GM12878 (cell line): ENCODE data around the gene SMU1.

ENCODE experiments used
- ATF2 ChIP-seq: IDR thresholded peaks from 2 replicates; pipeline ENCODE4 v1.6.1; 2012; ENCODE audit warnings: low read length, inconsistent platforms
- CTCF ChIP-seq, 3 experiments: IDR thresholded peaks in 2 of 3; conservative IDR thresholded peaks in 1 of 3; 2 replicates each; pipeline ENCODE4 v1.5.1; 2011; ENCODE audit warnings: low read depth in 3 of 3, low read length in 3 of 3, mild to moderate bottlenecking in 3 of 3, control low read depth in 2 of 3, moderate library complexity in 2 of 3, inconsistent platforms in 1 of 3, mixed read lengths in 1 of 3; ENCODE audit not compliant: control insufficient read depth in 2 of 3, insufficient read depth in 1 of 3; ENCODE audit errors: extremely low read depth in 1 of 3
- ELK1 ChIP-seq: IDR thresholded peaks from 2 replicates; pipeline ENCODE4 v1.6.1; 2012; ENCODE audit warnings: low read depth, low read length, improper control_type of control experiment
- MAX ChIP-seq: IDR thresholded peaks from 2 replicates; pipeline ENCODE4 v1.6.1; 2012; ENCODE audit warnings: low read depth, low read length, improper control_type of control experiment
- MTA3 ChIP-seq: IDR thresholded peaks from 2 replicates; pipeline ENCODE4 v1.6.1; 2012; ENCODE audit warnings: low read length, inconsistent platforms, borderline replicate concordance
- PKNOX1 ChIP-seq: fragments of 450-650 bp; IDR thresholded peaks from 2 replicates; pipeline ENCODE4 v1.6.1; 2016; ENCODE audit warnings: mild to moderate bottlenecking
- POLR2A ChIP-seq: IDR thresholded peaks from 2 replicates; pipeline ENCODE4 v1.6.1; 2011; ENCODE audit warnings: low read depth, mild to moderate bottlenecking, low read length
- REST ChIP-seq: IDR thresholded peaks from 2 replicates; pipeline ENCODE4 v1.6.1; 2012; ENCODE audit warnings: mild to moderate bottlenecking, low read depth, low read length
- SP1 ChIP-seq: IDR thresholded peaks from one replicate; pipeline ENCODE4 v1.6.1; 2011; ENCODE audit warnings: low read depth, low read length
- ZBTB40 ChIP-seq: fragments of 450-650 bp; IDR thresholded peaks from 2 replicates; pipeline ENCODE4 v1.6.1; 2016; ENCODE audit warnings: mild to moderate bottlenecking, moderate library complexity, borderline replicate concordance

- TF ChIP-seq ELK1 (no peak), MTA3 (no peak), ATF2 (no peak), POLR2A (no peak), MAX (no peak), ZBTB40 (no peak), REST (no peak), PKNOX1 (no peak), CTCF (IDR thresholded peaks at IDR 0.05 in 2 of 3, conservative IDR thresholded peaks at IDR 0.05 in 1 of 3; ENCODE audit: control insufficient read depth in 2 of 3, extremely low read depth in 1 of 3, insufficient read depth in 1 of 3, low read depth in 3 of 3, low read length in 3 of 3) (no peak), SP1 (no peak)
Measured at GRCh38 chr9:33024126-33024965, 52.1 kb downstream of the SMU1 start.
